ENCODE results near the gene USP40. TPM values are rescaled to one million over a fixed set of nuclear protein-coding genes. Genes with fewer than 3 reads are reported as not detected.

The USP40 gene
- polyA plus RNA-seq, 1 donor (not counting 4 experiments of a cell fraction or from before 2014, with no cell fraction given) = 37.3 TPM

DNA sequence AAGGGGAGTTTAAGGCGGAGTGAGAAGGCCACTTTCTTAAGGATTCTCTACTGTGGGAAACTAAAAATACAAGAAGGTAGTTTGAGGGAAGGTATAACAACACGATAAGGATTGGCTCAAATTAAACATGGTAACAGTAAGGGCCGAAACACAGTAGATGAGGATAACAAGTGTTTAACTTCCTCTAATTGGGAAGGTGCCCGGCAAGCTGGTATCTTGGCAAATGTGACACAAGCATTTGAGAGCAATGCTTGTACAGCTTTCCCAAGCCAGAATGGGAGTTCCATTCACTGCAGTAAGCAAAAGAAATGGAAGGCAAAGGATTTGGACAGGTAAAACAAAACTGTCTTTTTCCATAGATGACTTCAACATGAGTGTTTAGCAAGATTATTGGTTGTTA is 19.8 kb downstream of the USP40 start:
- no peaks in the 10 kb centered on the region for H3K27me3 ChIP-seq (ENCODE audit: control insufficient read depth, extremely low read depth, insufficient read depth, low read length)
- no peak for DNase-seq (ENCODE audit: low read depth, low spot score)
- no peak overlapping the region for H3K4me3 ChIP-seq (ENCODE audit: control insufficient read depth in 2 of 3, extremely low read depth in 1 of 3, insufficient read depth in 2 of 3, low read depth in 1 of 3, low read length in 3 of 3)
- TF ChIP-seq, protein P1, sequence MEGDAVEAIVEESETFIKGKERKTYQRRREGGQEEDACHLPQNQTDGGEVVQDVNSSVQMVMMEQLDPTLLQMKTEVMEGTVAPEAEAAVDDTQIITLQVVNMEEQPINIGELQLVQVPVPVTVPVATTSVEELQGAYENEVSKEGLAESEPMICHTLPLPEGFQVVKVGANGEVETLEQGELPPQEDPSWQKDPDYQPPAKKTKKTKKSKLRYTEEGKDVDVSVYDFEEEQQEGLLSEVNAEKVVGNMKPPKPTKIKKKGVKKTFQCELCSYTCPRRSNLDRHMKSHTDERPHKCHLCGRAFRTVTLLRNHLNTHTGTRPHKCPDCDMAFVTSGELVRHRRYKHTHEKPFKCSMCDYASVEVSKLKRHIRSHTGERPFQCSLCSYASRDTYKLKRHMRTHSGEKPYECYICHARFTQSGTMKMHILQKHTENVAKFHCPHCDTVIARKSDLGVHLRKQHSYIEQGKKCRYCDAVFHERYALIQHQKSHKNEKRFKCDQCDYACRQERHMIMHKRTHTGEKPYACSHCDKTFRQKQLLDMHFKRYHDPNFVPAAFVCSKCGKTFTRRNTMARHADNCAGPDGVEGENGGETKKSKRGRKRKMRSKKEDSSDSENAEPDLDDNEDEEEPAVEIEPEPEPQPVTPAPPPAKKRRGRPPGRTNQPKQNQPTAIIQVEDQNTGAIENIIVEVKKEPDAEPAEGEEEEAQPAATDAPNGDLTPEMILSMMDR (optimal IDR thresholded peaks at IDR 0.05 in 1 of 3, IDR thresholded peaks at IDR 0.05 in 1 of 3, conservative IDR thresholded peaks at IDR 0.05 in 1 of 3; ENCODE audit: extremely low read depth in 1 of 3, insufficient read depth in 2 of 3, low read length in 3 of 3) = no peak
- TF ChIP-seq EZH2 (IDR thresholded peaks at IDR 0.05; ENCODE audit: low read length) = no peak
- H3K36me3 ChIP-seq (ENCODE audit: control insufficient read depth in 2 of 2, extremely low read depth in 1 of 2, insufficient read depth in 2 of 2, low read length in 2 of 2) = peaks cover 4 to 14% of the 10 kb centered on the region in 2 experiments
- H2AFZ ChIP-seq (ENCODE audit: control insufficient read depth, low read length) = no peak overlapping the region
- no peak overlapping the region for H3K9ac ChIP-seq (ENCODE audit: control insufficient read depth, extremely low read depth, insufficient read depth, low read length)
- H4K20me1 ChIP-seq (ENCODE audit: control insufficient read depth, extremely low read depth, insufficient read depth, low read length) = no peaks in the 10 kb centered on the region
- no peaks in the 10 kb centered on the region for H3K4me1 ChIP-seq (ENCODE audit: control insufficient read depth, extremely low read depth, insufficient read depth, low read length)
- no peak overlapping the region for H3K27ac ChIP-seq (ENCODE audit: control insufficient read depth, insufficient read depth, low read length)
- no peaks in the 10 kb centered on the region for H3K79me2 ChIP-seq (ENCODE audit: control insufficient read depth, insufficient read depth, low read length)
- dilution Hi-C loops (cut with MboI; ENCODE audit: extremely low pct_ligation_motif_present, low sequenced_read_pairs) = no loop called here
- peak; percentile 34 for FAIRE-seq
- H3K9me3 ChIP-seq (ENCODE audit: control insufficient read depth, low read depth, low read length) = no peaks in the 10 kb centered on the region
- H3K4me2 ChIP-seq (ENCODE audit: control insufficient read depth, extremely low read depth, insufficient read depth, low read depth, low read length) = no peak overlapping the region
- no peaks in the 10 kb centered on the region for H3K9me1 ChIP-seq (ENCODE audit: control insufficient read depth, extremely low read depth, insufficient read depth, low read length)

DNA sequence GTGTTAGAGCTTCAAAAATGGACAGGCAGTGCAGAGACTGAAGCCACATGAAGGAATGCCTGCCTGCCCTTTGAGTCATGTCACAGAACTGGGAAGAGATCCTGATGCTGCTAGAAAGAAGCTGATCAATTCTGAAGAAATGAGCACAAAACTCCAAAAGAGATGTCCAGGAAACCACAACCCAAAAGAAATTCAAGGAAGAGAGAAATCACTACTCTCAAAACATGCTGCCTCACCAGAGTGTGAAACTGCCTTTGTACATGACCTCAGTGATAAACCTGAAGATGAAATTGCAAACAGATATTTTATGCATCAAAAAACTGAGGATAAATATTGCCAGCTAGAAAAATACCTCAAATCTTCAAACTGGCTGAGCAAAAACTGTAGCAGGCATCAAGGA is 20.5 kb downstream of the USP40 start:
- H3K9me3 ChIP-seq (ENCODE audit: control insufficient read depth, low read depth, low read length) = no peaks in the 10 kb centered on the region
- no peak overlapping the region for H3K4me3 ChIP-seq (ENCODE audit: control insufficient read depth in 2 of 3, extremely low read depth in 1 of 3, insufficient read depth in 2 of 3, low read depth in 1 of 3, low read length in 3 of 3)
- no peak for TF ChIP-seq EZH2 (IDR thresholded peaks at IDR 0.05; ENCODE audit: low read length)
- TF ChIP-seq, protein P1 (optimal IDR thresholded peaks at IDR 0.05 in 1 of 3, IDR thresholded peaks at IDR 0.05 in 1 of 3, conservative IDR thresholded peaks at IDR 0.05 in 1 of 3; ENCODE audit: extremely low read depth in 1 of 3, insufficient read depth in 2 of 3, low read length in 3 of 3) = no peak
- no peaks in the 10 kb centered on the region for H4K20me1 ChIP-seq (ENCODE audit: control insufficient read depth, extremely low read depth, insufficient read depth, low read length)
- FAIRE-seq (no peak), DNase-seq (ENCODE audit: low read depth, low spot score) (no peak)
- H3K79me2 ChIP-seq (ENCODE audit: control insufficient read depth, insufficient read depth, low read length) = no peaks in the 10 kb centered on the region
- dilution Hi-C loops (cut with MboI; ENCODE audit: extremely low pct_ligation_motif_present, low sequenced_read_pairs) = no loop called here
- H3K4me1 ChIP-seq (ENCODE audit: control insufficient read depth, extremely low read depth, insufficient read depth, low read length) = no peaks in the 10 kb centered on the region
- no peaks in the 10 kb centered on the region for H3K9me1 ChIP-seq (ENCODE audit: control insufficient read depth, extremely low read depth, insufficient read depth, low read length)
- no peak overlapping the region for H3K4me2 ChIP-seq (ENCODE audit: control insufficient read depth, extremely low read depth, insufficient read depth, low read depth, low read length)
- no peak overlapping the region for H3K9ac ChIP-seq (ENCODE audit: control insufficient read depth, extremely low read depth, insufficient read depth, low read length)
- H3K27ac ChIP-seq (ENCODE audit: control insufficient read depth, insufficient read depth, low read length) = no peak overlapping the region
- no peaks in the 10 kb centered on the region for H3K27me3 ChIP-seq (ENCODE audit: control insufficient read depth, extremely low read depth, insufficient read depth, low read length)
- H2AFZ ChIP-seq (ENCODE audit: control insufficient read depth, low read length) = no peak overlapping the region
- H3K36me3 ChIP-seq (ENCODE audit: control insufficient read depth in 2 of 2, extremely low read depth in 1 of 2, insufficient read depth in 2 of 2, low read length in 2 of 2) = peaks cover 4 to 14% of the 10 kb centered on the region in 2 experiments

Data from keratinocyte (primary cell).